ENCODE results near the gene TRAPPC10.

The TRAPPC10 gene

GRCh38 chr21:43994646-43995045 lies 17.5 kb upstream of the TRAPPC10 start:
- no peaks in the 10 kb centered on the region for H3K36me3 ChIP-seq (ENCODE audit: insufficient read depth, low read length)
- no peak overlapping the region for H3K4me3 ChIP-seq (ENCODE audit: low read length, poor library complexity, severe bottlenecking)
- H3K4me1 ChIP-seq (ENCODE audit: insufficient read depth, low read length, poor library complexity, severe bottlenecking), result no peaks in the 10 kb centered on the region
- no peaks in the 10 kb centered on the region for H3K9me3 ChIP-seq (ENCODE audit: insufficient read depth, low read depth, low read length)
- H3K9ac ChIP-seq (ENCODE audit: low read depth, low read length, poor library complexity, severe bottlenecking), result no peak overlapping the region
- no peaks in the 10 kb centered on the region for H3K27me3 ChIP-seq (ENCODE audit: insufficient read depth, low read length, poor library complexity, severe bottlenecking)
- no peaks in the 10 kb centered on the region for H3K79me2 ChIP-seq (ENCODE audit: insufficient read depth, low read length)
- TF ChIP-seq EZH2phosphoT487 (IDR thresholded peaks at IDR 0.05; ENCODE audit: borderline replicate concordance) (no peak), CTCF (conservative IDR thresholded peaks at IDR 0.05; ENCODE audit: low read length) (no peak)
- H3K9me2 ChIP-seq (replicated peaks; ENCODE audit: low read depth, low read length), result no peaks in the 10 kb centered on the region
- H4K20me1 ChIP-seq (ENCODE audit: insufficient read depth, low read length, poor library complexity, severe bottlenecking), result no peaks in the 10 kb centered on the region
- no peak overlapping the region for H2AFZ ChIP-seq (ENCODE audit: low read length)
- no peaks in the 10 kb centered on the region for H3F3A ChIP-seq (ENCODE audit: low read depth)
- H3K4me2 ChIP-seq (ENCODE audit: low read depth, low read length, poor library complexity, severe bottlenecking), result no peak overlapping the region

- Histone ChIP-seq H3K9ac (ENCODE audit: low read depth, low read length, poor library complexity, severe bottlenecking) (no peak overlapping the region), H3K27me3 (ENCODE audit: insufficient read depth, low read length, poor library complexity, severe bottlenecking) (no peaks in the 10 kb centered on the region), H3K36me3 (ENCODE audit: insufficient read depth, low read length) (no peaks in the 10 kb centered on the region), H2AFZ (ENCODE audit: low read length) (no peak overlapping the region), H3F3A (ENCODE audit: low read depth) (no peaks in the 10 kb centered on the region), H4K20me1 (ENCODE audit: insufficient read depth, low read length, poor library complexity, severe bottlenecking) (no peaks in the 10 kb centered on the region), H3K4me3 (ENCODE audit: low read length, poor library complexity, severe bottlenecking) (no peak overlapping the region), H3K4me1 (ENCODE audit: insufficient read depth, low read length, poor library complexity, severe bottlenecking) (no peaks in the 10 kb centered on the region), H3K4me2 (ENCODE audit: low read depth, low read length, poor library complexity, severe bottlenecking) (no peak overlapping the region), H3K79me2 (ENCODE audit: insufficient read depth, low read length) (no peaks in the 10 kb centered on the region), H3K9me2 (replicated peaks; ENCODE audit: low read depth, low read length) (no peaks in the 10 kb centered on the region), H3K9me3 (ENCODE audit: insufficient read depth, low read depth, low read length) (no peaks in the 10 kb centered on the region)
- TF ChIP-seq EZH2phosphoT487 (IDR thresholded peaks at IDR 0.05; ENCODE audit: borderline replicate concordance) (no peak), CTCF (conservative IDR thresholded peaks at IDR 0.05; ENCODE audit: low read length) (no peak)
These were observed 16.5 kb upstream of the TRAPPC10 start for GRCh38 chr21:43995521-43996105.

- Histone ChIP-seq H3F3A (ENCODE audit: low read depth) (no peaks in the 10 kb centered on the region), H3K36me3 (ENCODE audit: insufficient read depth, low read length) (no peaks in the 10 kb centered on the region), H3K4me3 (ENCODE audit: low read length, poor library complexity, severe bottlenecking) (no peak overlapping the region), H3K79me2 (ENCODE audit: insufficient read depth, low read length) (no peaks in the 10 kb centered on the region), H3K4me2 (ENCODE audit: low read depth, low read length, poor library complexity, severe bottlenecking) (no peak overlapping the region), H3K9me3 (ENCODE audit: insufficient read depth, low read depth, low read length) (no peaks in the 10 kb centered on the region), H3K4me1 (ENCODE audit: insufficient read depth, low read length, poor library complexity, severe bottlenecking) (no peaks in the 10 kb centered on the region), H3K27me3 (ENCODE audit: insufficient read depth, low read length, poor library complexity, severe bottlenecking) (no peaks in the 10 kb centered on the region), H2AFZ (ENCODE audit: low read length) (no peak overlapping the region), H3K9me2 (replicated peaks; ENCODE audit: low read depth, low read length) (no peaks in the 10 kb centered on the region), H3K9ac (ENCODE audit: low read depth, low read length, poor library complexity, severe bottlenecking) (no peak overlapping the region), H4K20me1 (ENCODE audit: insufficient read depth, low read length, poor library complexity, severe bottlenecking) (no peaks in the 10 kb centered on the region)
- TF ChIP-seq CTCF (conservative IDR thresholded peaks at IDR 0.05; ENCODE audit: low read length) (no peak), EZH2phosphoT487 (IDR thresholded peaks at IDR 0.05; ENCODE audit: borderline replicate concordance) (no peak)
These were observed 14.1 kb upstream of the TRAPPC10 start for GRCh38 chr21:43997766-43998742.
